ENCODE measurements around the gene MAP4K4.

The MAP4K4 gene

GRCh38 chr2:101736233-101736632 is 38.7 kb downstream of the MAP4K4 start:
- no peak overlapping the region for H3K27ac ChIP-seq (ENCODE audit: low read depth, low read length)

GRCh38 chr2:101736861-101737291 is 39.4 kb downstream of the MAP4K4 start:
- Histone ChIP-seq H3K9me3 (ENCODE audit: control insufficient read depth, insufficient read depth, low read depth, low read length) (no peaks in the 10 kb centered on the region; the same call in 1 of the 2 replicates), H3K27ac (ENCODE audit: low read depth, low read length) (no peak overlapping the region), H3K4me3 (ENCODE audit: low read depth, low read length) (no peak overlapping the region), H3K9ac (ENCODE audit: low read length) (no peak overlapping the region), H3K36me3 (ENCODE audit: control insufficient read depth, insufficient read depth, low read length) (no peaks in the 10 kb centered on the region), H3K4me1 (ENCODE audit: control insufficient read depth, insufficient read depth, low read length) (peaks cover 42% of the 10 kb centered on the region), H3K27me3 (ENCODE audit: control insufficient read depth, insufficient read depth, low read length) (no peaks in the 10 kb centered on the region)

More at GRCh38 chr2:101736233-101736632, 38.7 kb downstream of the MAP4K4 start:
- Histone ChIP-seq H3K36me3 (ENCODE audit: control insufficient read depth, insufficient read depth, low read length) (no peaks in the 10 kb centered on the region), H3K4me1 (ENCODE audit: control insufficient read depth, insufficient read depth, low read length) (peaks cover 37% of the 10 kb centered on the region), H3K9ac (ENCODE audit: low read length) (no peak overlapping the region), H3K27me3 (ENCODE audit: control insufficient read depth, insufficient read depth, low read length) (no peaks in the 10 kb centered on the region), H3K4me3 (ENCODE audit: low read depth, low read length) (no peak overlapping the region), H3K9me3 (ENCODE audit: control insufficient read depth, insufficient read depth, low read depth, low read length) (no peaks in the 10 kb centered on the region; the same call in 1 of the 2 replicates)

GRCh38 chr2:101737478-101738255 is 40.2 kb downstream of the MAP4K4 start:
- Histone ChIP-seq H3K4me3 (ENCODE audit: low read depth, low read length) (no peak overlapping the region), H3K36me3 (ENCODE audit: control insufficient read depth, insufficient read depth, low read length) (no peaks in the 10 kb centered on the region), H3K4me1 (ENCODE audit: control insufficient read depth, insufficient read depth, low read length) (peaks cover 46% of the 10 kb centered on the region), H3K27ac (ENCODE audit: low read depth, low read length) (no peak overlapping the region), H3K9me3 (ENCODE audit: control insufficient read depth, insufficient read depth, low read depth, low read length) (no peaks in the 10 kb centered on the region; the same call in 1 of the 2 replicates), H3K27me3 (ENCODE audit: control insufficient read depth, insufficient read depth, low read length) (no peaks in the 10 kb centered on the region), H3K9ac (ENCODE audit: low read length) (no peak overlapping the region)

- Histone ChIP-seq H3K4me1 (ENCODE audit: control insufficient read depth, insufficient read depth, low read length) (peaks cover 47% of the 10 kb centered on the region), H3K9ac (ENCODE audit: low read length) (no peak overlapping the region), H3K27ac (ENCODE audit: low read depth, low read length) (no peak overlapping the region)
These were observed 41.1 kb downstream of the MAP4K4 start for GRCh38 chr2:101738649-101739048.

GRCh38 chr2:101740555-101740964 is 43.1 kb downstream of the MAP4K4 start:
- peak overlapping the region; percentile 38; the same call in 1 of the 2 replicates for H3K27ac ChIP-seq (ENCODE audit: low read depth, low read length)
- H3K9ac ChIP-seq (ENCODE audit: low read length) = no peak overlapping the region
- no peaks in the 10 kb centered on the region for H3K27me3 ChIP-seq (ENCODE audit: control insufficient read depth, insufficient read depth, low read length)
- peak overlapping the region; percentile 12; the same call in 1 of the 2 replicates for H3K4me3 ChIP-seq (ENCODE audit: low read depth, low read length)
- H3K4me1 ChIP-seq (ENCODE audit: control insufficient read depth, insufficient read depth, low read length) = peaks cover 52% of the 10 kb centered on the region
- no peaks in the 10 kb centered on the region for H3K36me3 ChIP-seq (ENCODE audit: control insufficient read depth, insufficient read depth, low read length)
- no peaks in the 10 kb centered on the region; the same call in 1 of the 2 replicates for H3K9me3 ChIP-seq (ENCODE audit: control insufficient read depth, insufficient read depth, low read depth, low read length)

More at GRCh38 chr2:101738649-101739048, 41.1 kb downstream of the MAP4K4 start:
- Histone ChIP-seq H3K27me3 (ENCODE audit: control insufficient read depth, insufficient read depth, low read length) (no peaks in the 10 kb centered on the region), H3K4me3 (ENCODE audit: low read depth, low read length) (no peak overlapping the region), H3K9me3 (ENCODE audit: control insufficient read depth, insufficient read depth, low read depth, low read length) (no peaks in the 10 kb centered on the region; the same call in 1 of the 2 replicates), H3K36me3 (ENCODE audit: control insufficient read depth, insufficient read depth, low read length) (no peaks in the 10 kb centered on the region)

- no peaks in the 10 kb centered on the region for H3K27me3 ChIP-seq (ENCODE audit: control insufficient read depth, insufficient read depth, low read length)
- no peak overlapping the region for H3K4me3 ChIP-seq (ENCODE audit: low read depth, low read length)
- H3K4me1 ChIP-seq (ENCODE audit: control insufficient read depth, insufficient read depth, low read length) = peaks cover 62% of the 10 kb centered on the region
- H3K27ac ChIP-seq (ENCODE audit: low read depth, low read length) = peak overlapping the region; percentile 21
- H3K9me3 ChIP-seq (ENCODE audit: control insufficient read depth, insufficient read depth, low read depth, low read length) = no peaks in the 10 kb centered on the region; the same call in 1 of the 2 replicates
- peak overlapping the region; percentile 23 for H3K9ac ChIP-seq (ENCODE audit: low read length)
- H3K36me3 ChIP-seq (ENCODE audit: control insufficient read depth, insufficient read depth, low read length) = no peaks in the 10 kb centered on the region
These were observed 44.4 kb downstream of the MAP4K4 start for GRCh38 chr2:101741775-101742520.

- no peaks in the 10 kb centered on the region for H3K27me3 ChIP-seq (ENCODE audit: control insufficient read depth, insufficient read depth, low read length)
- H3K36me3 ChIP-seq (ENCODE audit: control insufficient read depth, insufficient read depth, low read length) = no peaks in the 10 kb centered on the region
- H3K9ac ChIP-seq (ENCODE audit: low read length) = peak overlapping the region; percentile 23
- H3K4me1 ChIP-seq (ENCODE audit: control insufficient read depth, insufficient read depth, low read length) = peaks cover 61% of the 10 kb centered on the region
- no peaks in the 10 kb centered on the region; the same call in 1 of the 2 replicates for H3K9me3 ChIP-seq (ENCODE audit: control insufficient read depth, insufficient read depth, low read depth, low read length)
- H3K4me3 ChIP-seq (ENCODE audit: low read depth, low read length) = no peak overlapping the region
- peak overlapping the region; percentile 21; the same call in 1 of the 2 replicates for H3K27ac ChIP-seq (ENCODE audit: low read depth, low read length)
These were observed 45.0 kb downstream of the MAP4K4 start for GRCh38 chr2:101742547-101742946.

- Histone ChIP-seq H3K4me3 (ENCODE audit: low read depth, low read length) (no peak overlapping the region), H3K4me1 (ENCODE audit: control insufficient read depth, insufficient read depth, low read length) (peaks cover 58% of the 10 kb centered on the region), H3K27me3 (ENCODE audit: control insufficient read depth, insufficient read depth, low read length) (no peaks in the 10 kb centered on the region), H3K27ac (ENCODE audit: low read depth, low read length) (no peak overlapping the region), H3K36me3 (ENCODE audit: control insufficient read depth, insufficient read depth, low read length) (no peaks in the 10 kb centered on the region), H3K9ac (ENCODE audit: low read length) (no peak overlapping the region), H3K9me3 (ENCODE audit: control insufficient read depth, insufficient read depth, low read depth, low read length) (no peaks in the 10 kb centered on the region; the same call in 1 of the 2 replicates)
These were observed 45.8 kb downstream of the MAP4K4 start for GRCh38 chr2:101743288-101743687.

GRCh38 chr2:101744832-101745231 is 47.3 kb downstream of the MAP4K4 start:
- no peak overlapping the region for H3K4me3 ChIP-seq (ENCODE audit: low read depth, low read length)
- H3K9ac ChIP-seq (ENCODE audit: low read length) = no peak overlapping the region
- H3K36me3 ChIP-seq (ENCODE audit: control insufficient read depth, insufficient read depth, low read length) = no peaks in the 10 kb centered on the region
- H3K9me3 ChIP-seq (ENCODE audit: control insufficient read depth, insufficient read depth, low read depth, low read length) = no peaks in the 10 kb centered on the region; the same call in 1 of the 2 replicates
- H3K27ac ChIP-seq (ENCODE audit: low read depth, low read length) = no peak overlapping the region
- H3K4me1 ChIP-seq (ENCODE audit: control insufficient read depth, insufficient read depth, low read length) = peaks cover 55% of the 10 kb centered on the region
- H3K27me3 ChIP-seq (ENCODE audit: control insufficient read depth, insufficient read depth, low read length) = no peaks in the 10 kb centered on the region

- Histone ChIP-seq H3K9ac (ENCODE audit: low read length) (no peak overlapping the region), H3K4me1 (ENCODE audit: control insufficient read depth, insufficient read depth, low read length) (peaks cover 53% of the 10 kb centered on the region), H3K27me3 (ENCODE audit: control insufficient read depth, insufficient read depth, low read length) (no peaks in the 10 kb centered on the region), H3K4me3 (ENCODE audit: low read depth, low read length) (no peak overlapping the region), H3K27ac (ENCODE audit: low read depth, low read length) (no peak overlapping the region), H3K9me3 (ENCODE audit: control insufficient read depth, insufficient read depth, low read depth, low read length) (no peaks in the 10 kb centered on the region), H3K36me3 (ENCODE audit: control insufficient read depth, insufficient read depth, low read length) (no peaks in the 10 kb centered on the region)
These were observed 48.5 kb downstream of the MAP4K4 start for GRCh38 chr2:101745711-101746694.

Measured in HUES6 (cell line).